ENCODE results near the gene TRMU. TPM values are rescaled to one million over a fixed set of nuclear protein-coding genes. Genes with fewer than 3 reads are reported as not detected.
"Not testable (repeated sequence)": the region's sequence is repeated elsewhere in the genome, so short reads cannot be mapped to it uniquely, and the experiment has no call there.

TRMU gene
- total RNA-seq, 1 donor from 2014 or later: 27.3 TPM

DNA sequence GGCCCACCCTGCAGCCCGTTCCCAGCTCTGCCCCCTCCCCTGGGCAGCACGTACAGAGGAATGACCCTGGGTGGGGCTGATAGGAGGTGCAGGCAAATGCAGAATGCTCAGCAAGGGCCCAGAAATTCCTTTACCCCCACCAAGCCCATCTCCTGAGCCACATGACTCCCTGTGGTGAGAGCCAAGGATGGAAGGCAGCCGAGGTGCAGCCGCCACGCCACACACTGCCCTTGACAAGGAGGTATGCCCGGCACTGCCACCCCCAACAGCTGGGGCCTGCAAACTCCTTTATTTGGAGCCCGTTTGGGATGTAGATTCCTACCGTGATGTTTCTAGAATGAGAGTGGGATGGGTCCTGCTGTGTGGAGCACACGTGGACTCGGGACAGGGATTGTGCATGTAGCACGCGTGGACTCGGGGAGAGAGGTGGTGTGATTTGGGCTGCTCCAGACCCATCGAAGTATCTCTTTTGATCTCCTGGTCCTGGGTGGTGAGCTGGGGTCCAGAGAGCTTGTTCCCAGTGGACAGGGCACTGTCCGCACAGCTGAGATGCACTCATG lies 25.9 kb upstream of the TRMU start:
- no peak for DNase-seq (ENCODE audit: low spot score)
- H3K27ac Mint-ChIP-seq (ENCODE audit: unreplicated experiment): no peak overlapping the region

DNA sequence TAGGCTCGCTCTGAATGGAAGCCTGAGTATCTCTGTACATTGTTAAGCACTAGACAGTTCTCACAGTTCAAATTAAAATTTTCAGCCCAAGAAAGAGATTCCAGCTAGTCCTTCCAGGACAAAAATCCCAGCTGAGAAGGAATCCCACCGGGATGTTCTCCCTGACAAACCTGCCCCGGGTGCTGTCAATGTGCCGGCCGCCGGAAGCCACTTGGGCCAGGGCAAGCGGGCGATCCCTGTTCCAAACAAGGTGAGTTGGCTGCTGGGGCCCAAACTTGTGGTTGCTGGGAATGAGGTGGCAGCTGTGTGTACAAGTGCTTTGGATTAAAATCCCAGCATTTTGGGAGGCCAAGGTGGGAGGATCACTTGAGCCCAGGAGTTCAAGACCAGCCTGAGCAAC lies 23.5 kb upstream of the TRMU start:
- Mint-ChIP-seq H3K9me3 (ENCODE audit: low read depth) (no peaks in the 10 kb centered on the region), H3K27ac (ENCODE audit: unreplicated experiment) (no peak overlapping the region), H3K36me3 (ENCODE audit: low read depth) (no peaks in the 10 kb centered on the region), H3K4me3 (ENCODE audit: unreplicated experiment) (no peak overlapping the region), H3K4me1 (ENCODE audit: low read depth) (no peaks in the 10 kb centered on the region), H3K27me3 (ENCODE audit: low read depth) (no peaks in the 10 kb centered on the region)
- DNase-seq (ENCODE audit: low spot score): no peak
- TF ChIP-seq, protein P1, sequence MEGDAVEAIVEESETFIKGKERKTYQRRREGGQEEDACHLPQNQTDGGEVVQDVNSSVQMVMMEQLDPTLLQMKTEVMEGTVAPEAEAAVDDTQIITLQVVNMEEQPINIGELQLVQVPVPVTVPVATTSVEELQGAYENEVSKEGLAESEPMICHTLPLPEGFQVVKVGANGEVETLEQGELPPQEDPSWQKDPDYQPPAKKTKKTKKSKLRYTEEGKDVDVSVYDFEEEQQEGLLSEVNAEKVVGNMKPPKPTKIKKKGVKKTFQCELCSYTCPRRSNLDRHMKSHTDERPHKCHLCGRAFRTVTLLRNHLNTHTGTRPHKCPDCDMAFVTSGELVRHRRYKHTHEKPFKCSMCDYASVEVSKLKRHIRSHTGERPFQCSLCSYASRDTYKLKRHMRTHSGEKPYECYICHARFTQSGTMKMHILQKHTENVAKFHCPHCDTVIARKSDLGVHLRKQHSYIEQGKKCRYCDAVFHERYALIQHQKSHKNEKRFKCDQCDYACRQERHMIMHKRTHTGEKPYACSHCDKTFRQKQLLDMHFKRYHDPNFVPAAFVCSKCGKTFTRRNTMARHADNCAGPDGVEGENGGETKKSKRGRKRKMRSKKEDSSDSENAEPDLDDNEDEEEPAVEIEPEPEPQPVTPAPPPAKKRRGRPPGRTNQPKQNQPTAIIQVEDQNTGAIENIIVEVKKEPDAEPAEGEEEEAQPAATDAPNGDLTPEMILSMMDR (IDR thresholded peaks at IDR 0.05): no peak

More for the DNA sequence above, 25.9 kb upstream of the TRMU start:
- TF ChIP-seq, protein P1 (IDR thresholded peaks at IDR 0.05): no peak
- Mint-ChIP-seq H3K4me1 (ENCODE audit: low read depth) (no peaks in the 10 kb centered on the region), H3K4me3 (ENCODE audit: unreplicated experiment) (no peak overlapping the region), H3K9me3 (ENCODE audit: low read depth) (no peaks in the 10 kb centered on the region), H3K36me3 (ENCODE audit: low read depth) (no peaks in the 10 kb centered on the region), H3K27me3 (ENCODE audit: low read depth) (no peaks in the 10 kb centered on the region)

DNA sequence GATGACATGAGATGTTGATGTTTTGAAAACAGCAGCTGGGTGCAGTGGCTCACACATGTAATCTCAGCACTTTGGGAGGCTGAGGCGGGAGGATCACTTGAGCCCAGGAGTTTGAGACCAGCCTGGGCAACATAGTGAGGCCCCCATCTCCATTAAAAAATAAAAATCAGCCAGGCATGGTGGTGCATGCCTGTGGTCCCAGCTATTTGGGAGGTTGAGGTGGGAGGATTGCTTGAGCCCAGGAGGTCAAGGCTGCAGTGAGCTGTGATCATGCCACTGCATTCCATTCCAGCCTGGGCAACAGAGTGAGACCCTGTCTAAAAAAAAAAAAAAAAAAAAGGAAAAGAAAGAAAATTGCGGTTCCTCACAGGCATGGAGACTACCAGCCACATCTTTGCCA lies 22.7 kb upstream of the TRMU start:
- H3K4me1 Mint-ChIP-seq (ENCODE audit: low read depth); DNase-seq (ENCODE audit: low spot score); H3K27ac Mint-ChIP-seq (ENCODE audit: unreplicated experiment); H3K4me3 Mint-ChIP-seq (ENCODE audit: unreplicated experiment); H3K27me3 Mint-ChIP-seq (ENCODE audit: low read depth); H3K9me3 Mint-ChIP-seq (ENCODE audit: low read depth); H3K36me3 Mint-ChIP-seq (ENCODE audit: low read depth): not testable (repeated sequence)

DNA sequence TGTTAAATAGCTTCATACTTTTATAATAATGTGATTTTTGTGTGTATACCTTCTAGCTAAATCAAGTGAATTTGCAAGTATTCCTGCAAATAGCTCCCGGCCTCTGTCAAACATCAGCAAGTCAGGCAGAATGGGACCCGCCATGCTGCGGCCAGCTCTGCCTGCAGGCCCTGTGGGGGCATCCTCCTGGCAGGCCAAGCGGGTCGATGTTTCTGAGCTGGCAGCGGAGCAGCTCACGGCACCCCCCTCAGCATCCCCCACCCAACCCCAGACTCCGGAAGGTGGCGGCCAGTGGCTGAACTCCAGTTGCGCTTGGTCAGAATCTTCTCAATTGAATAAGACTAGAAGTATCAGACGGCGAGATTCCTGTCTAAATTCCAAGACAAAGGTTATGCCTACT lies 19.5 kb upstream of the TRMU start:
- Mint-ChIP-seq H3K9me3 (ENCODE audit: low read depth) (no peaks in the 10 kb centered on the region), H3K27ac (ENCODE audit: unreplicated experiment) (no peak overlapping the region), H3K36me3 (ENCODE audit: low read depth) (peaks cover 2% of the 10 kb centered on the region), H3K4me1 (ENCODE audit: low read depth) (no peaks in the 10 kb centered on the region), H3K4me3 (ENCODE audit: unreplicated experiment) (no peak overlapping the region), H3K27me3 (ENCODE audit: low read depth) (no peaks in the 10 kb centered on the region)
- TF ChIP-seq, protein P1 (IDR thresholded peaks at IDR 0.05): no peak
- no peak for DNase-seq (ENCODE audit: low spot score)

DNA sequence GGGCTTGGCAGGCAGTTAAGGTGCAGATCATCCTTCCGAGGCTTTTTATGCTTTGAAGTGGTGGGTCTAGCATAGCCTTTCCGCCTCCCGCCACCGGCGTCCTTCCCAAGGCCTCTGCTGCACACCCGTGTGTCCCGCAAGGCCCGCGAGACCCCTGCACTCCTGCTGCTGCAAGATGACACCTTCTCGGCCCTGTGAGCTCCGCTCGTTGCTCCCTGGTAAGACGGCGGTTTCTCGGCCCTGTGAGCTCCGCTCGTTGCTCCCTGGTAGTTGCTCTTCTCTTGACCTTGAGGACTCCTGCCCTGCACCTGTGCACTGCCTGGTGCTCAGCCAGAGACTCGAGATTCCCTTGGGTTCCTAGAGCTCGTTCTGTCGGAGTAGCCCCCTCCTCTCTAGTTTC lies 17.9 kb upstream of the TRMU start:
- DNase-seq (ENCODE audit: low spot score): peak; percentile 72
- H3K4me3 Mint-ChIP-seq (ENCODE audit: unreplicated experiment): no peak overlapping the region
- H3K36me3 Mint-ChIP-seq (ENCODE audit: low read depth): peaks cover 2% of the 10 kb centered on the region
- TF ChIP-seq, protein P1 (IDR thresholded peaks at IDR 0.05): no peak
- H3K27me3 Mint-ChIP-seq (ENCODE audit: low read depth): no peaks in the 10 kb centered on the region
- no peaks in the 10 kb centered on the region for H3K4me1 Mint-ChIP-seq (ENCODE audit: low read depth)
- H3K9me3 Mint-ChIP-seq (ENCODE audit: low read depth): no peaks in the 10 kb centered on the region
- H3K27ac Mint-ChIP-seq (ENCODE audit: unreplicated experiment): no peak overlapping the region

DNA sequence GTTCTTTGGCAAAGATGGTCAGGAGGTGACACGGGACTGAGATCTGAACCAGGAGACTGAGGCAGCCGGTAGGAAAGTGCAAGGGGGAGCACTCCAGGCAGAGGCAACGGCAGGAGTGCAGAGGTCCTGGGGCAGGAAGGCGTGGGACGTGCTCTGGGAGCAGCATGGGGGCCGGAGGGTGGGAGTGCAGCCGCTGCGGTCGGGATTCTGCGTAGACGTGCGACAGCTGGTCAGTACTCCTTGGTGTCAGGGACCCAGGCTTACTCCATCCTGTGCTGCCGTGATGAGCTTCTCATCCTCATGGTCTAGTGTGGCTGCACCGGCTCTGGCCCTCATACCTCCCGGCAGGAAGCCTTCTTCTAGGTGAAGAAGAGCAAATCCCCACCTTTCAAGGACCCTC lies 16.9 kb upstream of the TRMU start:
- TF ChIP-seq, protein P1 (IDR thresholded peaks at IDR 0.05): no peak
- H3K27ac Mint-ChIP-seq (ENCODE audit: unreplicated experiment): no peak overlapping the region
- no peaks in the 10 kb centered on the region for H3K4me1 Mint-ChIP-seq (ENCODE audit: low read depth)
- DNase-seq (ENCODE audit: low spot score): peak; percentile 86
- H3K27me3 Mint-ChIP-seq (ENCODE audit: low read depth): no peaks in the 10 kb centered on the region
- H3K9me3 Mint-ChIP-seq (ENCODE audit: low read depth): no peaks in the 10 kb centered on the region
- H3K36me3 Mint-ChIP-seq (ENCODE audit: low read depth): peaks cover 2% of the 10 kb centered on the region
- no peak overlapping the region for H3K4me3 Mint-ChIP-seq (ENCODE audit: unreplicated experiment)
